Neural progenitor cell (in vitro differentiated cells): ENCODE measurements around the gene KRT77. TPM values are rescaled to one million over a fixed set of nuclear protein-coding genes. Genes with fewer than 3 reads are reported as not detected.

Experiments used
- DNase-seq: peaks from one replicate; pipeline ENCODE4 v3.0.0-alpha.2; 2016; ENCODE audit warnings: low spot score
- H2AFZ ChIP-seq: fragments of 200-600 bp; sonication (generic); replicated peaks from 2 replicates; pipeline ENCODE4 v1.6.1; 2016; ENCODE audit warnings: antibody characterized with exemption
- H3F3A ChIP-seq: fragments of 200-600 bp; sonication (generic); 2 replicates; pipeline ENCODE4 v1.6.1; 2016; ENCODE audit warnings: antibody characterized with exemption, low read depth
- H3K27ac ChIP-seq: fragments of 200-600 bp; sonication (generic); 2 replicates; pipeline ENCODE4 v1.5.1; 2016; ENCODE audit warnings: mild to moderate bottlenecking
- H3K27me3 ChIP-seq: fragments of 200-600 bp; sonication (generic); 2 replicates; pipeline ENCODE4 v1.6.1; 2016; ENCODE audit warnings: mild to moderate bottlenecking, moderate library complexity
- H3K36me3 ChIP-seq: fragments of 200-600 bp; sonication (generic); 2 replicates; pipeline ENCODE4 v1.5.1; 2016
- H3K4me1 ChIP-seq: fragments of 200-600 bp; sonication (generic); 2 replicates; pipeline ENCODE4 v1.6.1; 2016; ENCODE audit warnings: mixed run types
- H3K4me2 ChIP-seq: fragments of 200-600 bp; sonication (generic); 2 replicates; pipeline ENCODE4 v1.6.1; 2016
- H3K4me3 ChIP-seq: fragments of 200-600 bp; sonication (generic); 2 replicates; pipeline ENCODE4 v1.5.1; 2016
- H3K79me2 ChIP-seq: fragments of 200-600 bp; sonication (generic); 2 replicates; pipeline ENCODE4 v1.6.1; 2016; ENCODE audit warnings: low read depth
- H3K9ac ChIP-seq: fragments of 200-600 bp; sonication (generic); 2 replicates; pipeline ENCODE4 v1.6.1; 2016
- H3K9me3 ChIP-seq: fragments of 200-600 bp; sonication (generic); 2 replicates; pipeline ENCODE4 v1.5.1; 2016; ENCODE audit warnings: low read depth
- H4K20me1 ChIP-seq: fragments of 200-600 bp; sonication (generic); 2 replicates; pipeline ENCODE4 v1.6.1; 2016; ENCODE audit warnings: low read depth
- H3K27ac Mint-ChIP-seq: 3 replicates; pipeline ENCODE4 v1.8.0; 2021; ENCODE audit warnings: mixed read lengths
- H3K27me3 Mint-ChIP-seq: 2 replicates; pipeline ENCODE4 v1.8.0; 2022; ENCODE audit warnings: low read depth, mild to moderate bottlenecking, inconsistent platforms, moderate library complexity, mixed read lengths; ENCODE audit not compliant: insufficient read depth
- H3K36me3 Mint-ChIP-seq: 3 replicates; pipeline ENCODE4 v1.8.0; 2021; ENCODE audit warnings: mixed read lengths
- H3K4me1 Mint-ChIP-seq: 3 replicates; pipeline ENCODE4 v1.8.0; 2021; ENCODE audit warnings: mixed read lengths
- H3K4me3 Mint-ChIP-seq: 3 replicates; pipeline ENCODE4 v1.8.0; 2021; ENCODE audit warnings: mild to moderate bottlenecking, moderate library complexity, mixed read lengths
- H3K9me3 Mint-ChIP-seq: 3 replicates; pipeline ENCODE4 v1.8.0; 2020; ENCODE audit warnings: mixed read lengths
- EZH2 ChIP-seq: fragments of 200-600 bp; sonication (generic); IDR thresholded peaks from 2 replicates; pipeline ENCODE4 v1.6.1; 2017; ENCODE audit warnings: antibody characterized with exemption, mild to moderate bottlenecking, moderate library complexity
- EZH2phosphoT487 ChIP-seq: fragments of 200-600 bp; sonication (generic); IDR thresholded peaks from 2 replicates; pipeline ENCODE4 v1.6.1; 2017; ENCODE audit warnings: antibody characterized with exemption
- total RNA-seq: library from RNA; depleted of rRNA; stranded (reverse); fragments of >200 nt; gene quantifications from 2 replicates; pipeline ENCODE4 v1.2.3, GENCODE V29; 2015; ENCODE audit warnings: low replicate concordance
- TF ChIP-seq, protein P1 (sequence below): fragments of 200-600 bp; sonication (generic); IDR thresholded peaks from 2 replicates; pipeline ENCODE4 v1.5.1; 2017; ENCODE audit warnings: antibody characterized with exemption, mild to moderate bottlenecking

Gene KRT77
- total RNA-seq, 1 donor from 2014 or later, result 0.47 TPM

- Histone ChIP-seq H3F3A (no peaks in the 10 kb centered on the region), H3K79me2 (no peaks in the 10 kb centered on the region), H3K27ac (no peak overlapping the region), H3K27me3 (peaks cover 32% of the 10 kb centered on the region), H3K4me3 (no peak overlapping the region), H3K36me3 (no peaks in the 10 kb centered on the region), H4K20me1 (no peaks in the 10 kb centered on the region), H3K9me3 (no peaks in the 10 kb centered on the region), H3K4me1 (no peaks in the 10 kb centered on the region), H3K9ac (no peak overlapping the region), H2AFZ (no peak overlapping the region), H3K4me2 (no peak overlapping the region)
- no peaks in the 10 kb centered on the region for H3K4me1 Mint-ChIP-seq
- DNase-seq, result no peak
- TF ChIP-seq EZH2phosphoT487, result no peak
- no peak for TF ChIP-seq EZH2
- TF ChIP-seq, protein P1, sequence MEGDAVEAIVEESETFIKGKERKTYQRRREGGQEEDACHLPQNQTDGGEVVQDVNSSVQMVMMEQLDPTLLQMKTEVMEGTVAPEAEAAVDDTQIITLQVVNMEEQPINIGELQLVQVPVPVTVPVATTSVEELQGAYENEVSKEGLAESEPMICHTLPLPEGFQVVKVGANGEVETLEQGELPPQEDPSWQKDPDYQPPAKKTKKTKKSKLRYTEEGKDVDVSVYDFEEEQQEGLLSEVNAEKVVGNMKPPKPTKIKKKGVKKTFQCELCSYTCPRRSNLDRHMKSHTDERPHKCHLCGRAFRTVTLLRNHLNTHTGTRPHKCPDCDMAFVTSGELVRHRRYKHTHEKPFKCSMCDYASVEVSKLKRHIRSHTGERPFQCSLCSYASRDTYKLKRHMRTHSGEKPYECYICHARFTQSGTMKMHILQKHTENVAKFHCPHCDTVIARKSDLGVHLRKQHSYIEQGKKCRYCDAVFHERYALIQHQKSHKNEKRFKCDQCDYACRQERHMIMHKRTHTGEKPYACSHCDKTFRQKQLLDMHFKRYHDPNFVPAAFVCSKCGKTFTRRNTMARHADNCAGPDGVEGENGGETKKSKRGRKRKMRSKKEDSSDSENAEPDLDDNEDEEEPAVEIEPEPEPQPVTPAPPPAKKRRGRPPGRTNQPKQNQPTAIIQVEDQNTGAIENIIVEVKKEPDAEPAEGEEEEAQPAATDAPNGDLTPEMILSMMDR, result no peak
- H3K36me3 Mint-ChIP-seq, result no peaks in the 10 kb centered on the region
- no peaks in the 10 kb centered on the region for H3K9me3 Mint-ChIP-seq
- H3K27ac Mint-ChIP-seq, result no peak overlapping the region
- H3K4me3 Mint-ChIP-seq, result no peak overlapping the region
- peaks cover 3% of the 10 kb centered on the region for H3K27me3 Mint-ChIP-seq
These were observed 28.0 kb downstream of the KRT77 start for GRCh38 chr12:52675301-52675701.

DNA sequence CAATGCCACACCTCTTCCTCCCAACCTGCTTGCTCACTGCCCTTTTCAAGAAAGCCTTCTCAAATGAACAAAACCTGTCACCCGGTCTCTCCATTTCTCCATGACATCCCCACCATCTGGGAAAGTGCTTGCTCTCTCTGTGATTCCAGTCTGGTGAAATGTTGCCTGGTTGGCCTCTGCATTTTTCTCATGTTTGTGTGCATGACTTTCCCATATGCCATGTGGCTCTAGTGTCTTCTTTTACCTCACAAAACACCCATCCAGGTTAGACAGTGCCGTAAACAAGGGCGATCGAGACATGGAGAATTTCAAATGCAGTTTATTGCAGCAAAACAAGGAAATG lies 28.9 kb downstream of the KRT77 start:
- H3K27me3 ChIP-seq, result peaks cover 25% of the 10 kb centered on the region
- no peaks in the 10 kb centered on the region for H4K20me1 ChIP-seq
- H3K36me3 ChIP-seq, result no peaks in the 10 kb centered on the region
- no peak for TF ChIP-seq EZH2
- no peak for TF ChIP-seq EZH2phosphoT487
- TF ChIP-seq, protein P1, result no peak
- no peaks in the 10 kb centered on the region for H3F3A ChIP-seq
- no peak overlapping the region for H3K27ac Mint-ChIP-seq
- DNase-seq, result no peak
- H3K9me3 Mint-ChIP-seq, result no peaks in the 10 kb centered on the region
- no peak overlapping the region for H2AFZ ChIP-seq
- no peak overlapping the region for H3K9ac ChIP-seq
- no peak overlapping the region for H3K4me3 ChIP-seq
- no peak overlapping the region for H3K4me2 ChIP-seq
- peaks cover 4% of the 10 kb centered on the region for H3K27me3 Mint-ChIP-seq
- H3K27ac ChIP-seq, result no peak overlapping the region
- H3K4me3 Mint-ChIP-seq, result no peak overlapping the region
- no peaks in the 10 kb centered on the region for H3K9me3 ChIP-seq
- H3K4me1 Mint-ChIP-seq, result no peaks in the 10 kb centered on the region
- H3K36me3 Mint-ChIP-seq, result no peaks in the 10 kb centered on the region
- H3K4me1 ChIP-seq, result no peaks in the 10 kb centered on the region
- H3K79me2 ChIP-seq, result no peaks in the 10 kb centered on the region

DNA sequence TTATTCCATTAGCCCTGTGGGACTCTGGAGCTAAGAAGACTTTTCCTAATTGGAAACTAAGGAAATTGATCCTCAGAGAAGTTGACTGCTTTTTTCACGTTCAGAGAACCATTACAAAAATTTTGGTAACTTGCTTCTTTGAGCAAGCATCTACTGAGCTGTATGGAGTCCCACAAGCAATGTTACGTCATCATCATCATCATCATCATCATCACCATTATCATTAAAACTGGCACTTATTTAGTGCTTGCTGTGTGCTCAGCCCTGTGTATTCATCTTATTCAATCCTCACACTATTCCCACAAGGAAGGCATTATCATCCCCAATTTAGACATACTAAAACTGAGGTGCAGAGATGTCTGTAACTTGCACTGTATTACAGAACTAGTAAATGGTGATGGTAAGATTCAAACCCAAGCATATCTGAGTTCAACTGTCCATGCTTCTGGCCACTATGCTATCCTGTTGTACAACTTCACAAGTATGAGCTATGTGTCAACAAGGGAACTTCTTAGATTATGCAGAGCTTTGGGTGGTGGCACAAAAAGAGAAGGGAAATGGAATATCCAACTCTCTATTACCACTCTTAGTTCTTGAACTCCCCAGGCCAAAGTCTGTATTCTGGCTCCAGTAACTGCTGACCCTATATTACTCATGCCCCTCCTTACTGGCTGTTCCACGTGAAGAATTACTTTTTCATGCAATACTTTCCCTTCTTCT lies 29.5 kb downstream of the KRT77 start:
- Histone ChIP-seq H3F3A (no peaks in the 10 kb centered on the region), H3K4me1 (no peaks in the 10 kb centered on the region), H3K4me2 (no peak overlapping the region), H3K27ac (no peak overlapping the region), H4K20me1 (no peaks in the 10 kb centered on the region), H3K9me3 (no peaks in the 10 kb centered on the region), H3K79me2 (no peaks in the 10 kb centered on the region), H3K9ac (no peak overlapping the region), H3K4me3 (no peak overlapping the region), H2AFZ (no peak overlapping the region), H3K27me3 (peaks cover 19% of the 10 kb centered on the region), H3K36me3 (no peaks in the 10 kb centered on the region)
- Mint-ChIP-seq H3K4me1 (no peaks in the 10 kb centered on the region), H3K36me3 (no peaks in the 10 kb centered on the region), H3K27ac (no peak overlapping the region), H3K27me3 (peaks cover 4% of the 10 kb centered on the region), H3K4me3 (no peak overlapping the region), H3K9me3 (no peaks in the 10 kb centered on the region)
- TF ChIP-seq EZH2, result no peak
- TF ChIP-seq, protein P1, result no peak
- DNase-seq, result no peak
